SH-SY5Y (cell line): ENCODE measurements around the gene SEMA3D.

Experiments
- GATA2 ChIP-seq: IDR thresholded peaks from 2 replicates; pipeline ENCODE4 v1.6.1; 2011; ENCODE audit warnings: mild to moderate bottlenecking, low read depth, low read length
- GATA3 ChIP-seq: IDR thresholded peaks from 2 replicates; pipeline ENCODE4 v1.6.1; 2011; ENCODE audit warnings: low read depth, mild to moderate bottlenecking, low read length, moderate library complexity

Gene SEMA3D

GRCh38 chr7:85186521-85187241 lies at the start of gene SEMA3D:
Gene SEMA3D, minus strand, starts transcription at chr7:85187056. Its CDS starts 65,165 bp downstream, at chr7:85121891.
- TF ChIP-seq GATA2 (0 out of 2 replicates have a peak, but pooled peaks have one; percentile 11), GATA3 (no peak)

- no peak for TF ChIP-seq GATA2
- TF ChIP-seq GATA3 = no peak
Observed at GRCh38 chr7:85234730-85235129, 47.9 kb upstream of the SEMA3D start.

GRCh38 chr7:85232068-85232467 lies 45.2 kb upstream of the SEMA3D start:
- no peak for TF ChIP-seq GATA3
- TF ChIP-seq GATA2 = no peak

DNA sequence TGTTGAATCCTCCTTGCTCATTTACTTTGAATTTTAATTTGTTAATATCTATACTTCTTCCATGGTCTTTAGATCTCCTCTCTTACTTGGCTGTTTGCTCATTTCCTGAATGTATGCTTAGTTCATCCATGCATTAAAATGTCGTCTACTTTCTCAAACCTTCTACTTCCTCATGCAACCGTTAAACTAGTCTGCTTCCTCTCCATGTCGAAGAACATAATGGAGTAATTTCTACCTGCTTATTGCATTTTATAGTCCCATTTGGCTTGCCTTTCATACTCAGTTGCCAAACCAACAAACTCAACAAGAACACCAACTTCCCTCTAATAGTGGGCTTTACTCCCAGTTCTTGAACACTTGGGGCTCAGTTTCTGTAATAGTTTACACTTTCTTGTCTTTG lies 43.8 kb upstream of the SEMA3D start:
- no peak for TF ChIP-seq GATA2
- TF ChIP-seq GATA3 = no peak

GRCh38 chr7:85229544-85229943 lies 42.7 kb upstream of the SEMA3D start:
- TF ChIP-seq GATA3 = no peak
- no peak for TF ChIP-seq GATA2

- TF ChIP-seq GATA2 = no peak
- TF ChIP-seq GATA3 = no peak
Observed at GRCh38 chr7:85226361-85227085, 39.7 kb upstream of the SEMA3D start.

GRCh38 chr7:85224171-85224570 lies 37.3 kb upstream of the SEMA3D start:
- TF ChIP-seq GATA3 (no peak), GATA2 (no peak)

DNA sequence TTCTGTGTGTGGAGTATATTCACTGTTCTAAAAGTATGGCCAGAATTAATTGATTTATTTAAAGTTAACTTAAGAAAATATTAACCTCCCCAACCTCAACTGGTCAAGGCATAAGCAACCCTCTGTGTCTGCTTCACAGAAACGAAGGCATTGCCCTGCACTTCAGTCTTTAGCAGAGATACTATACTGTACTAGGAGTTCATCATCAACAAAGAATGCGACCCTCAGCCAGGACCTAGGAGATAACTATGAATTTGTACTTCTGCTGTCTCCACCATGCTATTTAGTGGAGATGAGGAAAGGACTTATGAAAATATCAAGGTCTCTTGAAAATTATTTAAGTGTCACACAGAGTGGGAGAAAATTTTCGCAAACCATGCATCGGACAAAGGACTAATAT lies 35.7 kb upstream of the SEMA3D start:
- no peak for TF ChIP-seq GATA3
- no peak for TF ChIP-seq GATA2

DNA sequence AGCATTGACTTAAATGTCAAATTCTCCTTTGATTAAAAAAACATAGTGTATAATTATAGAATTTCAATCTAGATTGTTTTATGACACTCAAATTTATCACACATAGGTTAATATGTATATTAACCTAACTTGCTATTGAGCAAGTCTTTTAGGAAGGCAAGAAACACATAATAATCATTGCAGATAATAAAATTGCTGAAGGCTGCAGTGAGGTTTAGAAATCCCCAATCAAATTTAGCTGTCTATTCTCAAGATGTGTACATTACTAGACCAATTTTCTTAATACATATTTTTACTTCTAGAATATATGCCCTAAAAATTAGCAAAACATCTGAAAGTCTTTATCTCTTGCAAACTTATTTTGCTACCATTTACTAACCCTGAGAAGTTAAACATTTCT lies 34.9 kb upstream of the SEMA3D start:
- TF ChIP-seq GATA2 (no peak), GATA3 (no peak)

GRCh38 chr7:85220651-85221050 lies 33.8 kb upstream of the SEMA3D start:
- TF ChIP-seq GATA2 = no peak

DNA sequence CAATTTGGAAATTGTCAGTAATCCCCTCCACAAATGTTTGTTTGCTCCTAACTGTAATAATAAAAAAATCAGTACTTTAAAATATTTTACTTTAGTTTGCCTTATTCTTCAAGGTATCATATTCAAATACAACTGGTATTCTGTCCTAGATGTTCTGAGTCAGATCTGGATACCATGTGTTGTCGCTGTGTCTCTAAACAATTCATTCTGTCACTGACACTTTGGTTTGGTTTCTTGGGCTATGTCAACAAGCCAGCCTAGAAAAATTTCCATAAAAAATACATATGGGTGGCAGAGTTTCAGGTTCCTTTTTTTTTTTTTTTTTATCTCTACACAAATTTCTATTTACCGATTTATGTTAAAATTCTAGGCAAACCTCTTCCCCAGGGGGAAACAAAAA lies 33.2 kb upstream of the SEMA3D start:
- no peak for TF ChIP-seq GATA2
- TF ChIP-seq GATA3 = no peak

DNA sequence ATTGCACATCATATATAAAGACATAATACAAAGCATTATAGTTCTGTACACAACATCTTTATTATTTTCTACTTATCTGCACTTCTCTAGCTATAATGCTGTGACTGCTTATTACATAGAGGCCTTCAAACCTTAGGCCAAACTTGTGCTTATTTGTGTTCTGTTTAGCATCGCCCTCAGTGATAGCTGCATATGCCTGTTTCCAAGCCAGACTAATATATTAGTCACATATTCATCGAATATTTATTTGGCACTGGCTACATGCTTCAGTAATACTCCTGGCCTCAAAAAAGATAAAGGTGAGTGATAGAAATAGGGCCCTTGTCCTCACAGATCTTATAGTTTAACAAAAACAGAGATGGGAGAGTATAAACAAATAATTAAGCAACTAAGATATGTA lies 30.2 kb upstream of the SEMA3D start:
- no peak for TF ChIP-seq GATA3
- TF ChIP-seq GATA2 = no peak

DNA sequence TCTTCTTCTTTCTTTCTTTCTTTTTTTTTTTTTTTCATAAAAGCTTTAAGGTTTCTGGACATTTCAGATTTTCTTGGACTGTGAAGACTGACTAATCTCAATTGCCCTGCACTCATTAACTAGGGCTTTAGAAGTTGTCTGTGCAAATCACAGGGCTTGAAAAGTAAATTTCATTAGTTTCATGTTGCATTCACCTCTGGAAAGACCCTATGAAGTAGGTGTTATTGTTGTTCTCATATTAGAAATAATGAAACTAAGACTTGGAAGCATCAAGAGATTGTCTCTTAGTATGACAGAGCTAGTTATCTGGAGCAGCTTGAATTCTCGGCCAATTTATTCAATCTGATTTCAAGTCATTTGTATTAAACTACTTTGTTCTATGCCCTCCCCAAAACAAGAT lies 28.2 kb upstream of the SEMA3D start:
- no peak for TF ChIP-seq GATA2
- no peak for TF ChIP-seq GATA3

DNA sequence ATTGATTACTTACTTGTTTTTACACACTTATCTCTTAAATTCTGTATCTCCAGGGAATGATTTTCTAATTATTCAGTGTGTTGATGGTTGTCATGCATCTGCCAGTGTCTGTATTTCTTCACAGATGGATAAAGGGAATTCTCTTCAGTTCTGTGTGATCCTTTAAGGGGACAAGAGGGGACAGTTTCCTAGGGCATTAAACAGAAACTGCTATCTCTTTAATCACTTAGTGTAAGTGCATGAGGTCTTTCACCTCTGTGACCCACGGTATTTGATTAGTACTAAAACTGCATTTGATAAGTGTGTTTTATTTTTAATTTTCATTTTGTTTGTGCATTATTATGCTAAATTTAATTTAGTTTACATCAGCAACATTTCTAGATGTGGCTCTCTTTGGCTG lies 26.6 kb upstream of the SEMA3D start:
- TF ChIP-seq GATA2 (no peak), GATA3 (peak; percentile 76)

- TF ChIP-seq GATA3 = no peak
- TF ChIP-seq GATA2 = no peak
Observed at GRCh38 chr7:85205754-85206153, 18.9 kb upstream of the SEMA3D start.
